Esophagus squamous epithelium (tissue), 4 donors: ENCODE measurements around the gene RIC8B.

ENCODE experiments used
- POLR2A ChIP-seq, 4 donors: fragments of 450-650 bp; IDR thresholded peaks; one replicate each; pipeline ENCODE4 v1.6.1; 2017; ENCODE audit warnings: antibody characterized with exemption in 4 of 4, mild to moderate bottlenecking in 4 of 4, moderate library complexity in 3 of 4
- TF ChIP-seq, protein P1 (sequence below), 6 experiments: fragments of 450-650 bp in 4 of 6; fragments of 200-600 bp in 2 of 6; sonication (generic) in 2 of 6; IDR thresholded peaks; one replicate each; pipeline ENCODE4 v1.5.1; 2016 to 2019; ENCODE audit warnings: antibody characterized with exemption in 6 of 6, mild to moderate bottlenecking in 4 of 6, moderate library complexity in 4 of 6

GRCh38 chr12:106743270-106743988, 31.1 kb upstream of the RIC8B start:
- TF ChIP-seq, protein P1, sequence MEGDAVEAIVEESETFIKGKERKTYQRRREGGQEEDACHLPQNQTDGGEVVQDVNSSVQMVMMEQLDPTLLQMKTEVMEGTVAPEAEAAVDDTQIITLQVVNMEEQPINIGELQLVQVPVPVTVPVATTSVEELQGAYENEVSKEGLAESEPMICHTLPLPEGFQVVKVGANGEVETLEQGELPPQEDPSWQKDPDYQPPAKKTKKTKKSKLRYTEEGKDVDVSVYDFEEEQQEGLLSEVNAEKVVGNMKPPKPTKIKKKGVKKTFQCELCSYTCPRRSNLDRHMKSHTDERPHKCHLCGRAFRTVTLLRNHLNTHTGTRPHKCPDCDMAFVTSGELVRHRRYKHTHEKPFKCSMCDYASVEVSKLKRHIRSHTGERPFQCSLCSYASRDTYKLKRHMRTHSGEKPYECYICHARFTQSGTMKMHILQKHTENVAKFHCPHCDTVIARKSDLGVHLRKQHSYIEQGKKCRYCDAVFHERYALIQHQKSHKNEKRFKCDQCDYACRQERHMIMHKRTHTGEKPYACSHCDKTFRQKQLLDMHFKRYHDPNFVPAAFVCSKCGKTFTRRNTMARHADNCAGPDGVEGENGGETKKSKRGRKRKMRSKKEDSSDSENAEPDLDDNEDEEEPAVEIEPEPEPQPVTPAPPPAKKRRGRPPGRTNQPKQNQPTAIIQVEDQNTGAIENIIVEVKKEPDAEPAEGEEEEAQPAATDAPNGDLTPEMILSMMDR (IDR thresholded peaks at IDR 0.05) = no peak
- no peak for TF ChIP-seq POLR2A (IDR thresholded peaks at IDR 0.05)
